Activated T-cell treated with anti-CD3 and anti-CD28 coated beads for 1 hour (primary cell): ENCODE data around the gene FOLR1.
"Not testable (repeated sequence)": the region's sequence is repeated elsewhere in the genome, so short reads cannot be mapped to it uniquely, and the experiment has no call there.

Experiments used
- DNase-seq: peaks from one replicate; pipeline ENCODE4 v3.0.0-alpha.2; 2020; ENCODE audit warnings: low read depth

Gene FOLR1

DNA sequence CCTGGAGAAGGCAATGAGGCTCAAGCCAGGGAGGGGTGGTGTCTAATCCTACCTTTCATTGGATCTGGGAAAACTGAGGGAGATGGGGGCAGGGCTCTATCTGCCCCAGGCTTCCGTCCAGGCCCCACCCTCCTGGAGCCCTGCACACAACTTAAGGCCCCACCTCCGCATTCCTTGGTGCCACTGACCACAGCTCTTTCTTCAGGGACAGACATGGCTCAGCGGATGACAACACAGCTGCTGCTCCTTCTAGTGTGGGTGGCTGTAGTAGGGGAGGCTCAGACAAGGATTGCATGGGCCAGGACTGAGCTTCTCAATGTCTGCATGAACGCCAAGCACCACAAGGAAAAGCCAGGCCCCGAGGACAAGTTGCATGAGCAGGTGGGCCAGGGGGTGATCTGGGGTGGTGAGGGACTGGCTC is at the start of gene FOLR1:
FOLR1 (plus strand) TSS at position 180 of the 421 bp plus-strand sequence; CDS start at position 214, 34 bp downstream.
- DNase-seq = no peak

DNA sequence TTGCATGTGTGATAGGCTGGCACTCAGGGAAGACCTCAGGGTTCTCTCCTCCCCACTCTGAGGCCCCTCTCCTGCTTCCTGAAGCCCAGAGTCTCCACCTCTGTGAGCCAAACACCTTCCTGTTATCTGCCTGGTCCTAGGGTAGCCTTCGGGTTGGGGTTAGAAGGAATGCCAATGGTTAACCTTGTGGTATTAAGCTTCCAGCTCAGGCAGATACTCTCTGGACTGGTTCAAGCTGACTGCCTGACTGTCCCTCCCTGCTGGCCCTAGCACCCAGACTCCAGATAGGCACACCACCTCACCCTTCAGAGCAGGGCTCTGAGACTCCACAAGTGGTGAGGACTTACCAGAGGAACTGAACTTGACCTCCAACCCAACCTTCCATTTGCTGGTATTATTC is 49.4 kb upstream of the FOLR1 start:
- not testable (repeated sequence) for DNase-seq

GRCh38 chr11:72144807-72145565 is 47.0 kb upstream of the FOLR1 start:
- DNase-seq = no peak

DNA sequence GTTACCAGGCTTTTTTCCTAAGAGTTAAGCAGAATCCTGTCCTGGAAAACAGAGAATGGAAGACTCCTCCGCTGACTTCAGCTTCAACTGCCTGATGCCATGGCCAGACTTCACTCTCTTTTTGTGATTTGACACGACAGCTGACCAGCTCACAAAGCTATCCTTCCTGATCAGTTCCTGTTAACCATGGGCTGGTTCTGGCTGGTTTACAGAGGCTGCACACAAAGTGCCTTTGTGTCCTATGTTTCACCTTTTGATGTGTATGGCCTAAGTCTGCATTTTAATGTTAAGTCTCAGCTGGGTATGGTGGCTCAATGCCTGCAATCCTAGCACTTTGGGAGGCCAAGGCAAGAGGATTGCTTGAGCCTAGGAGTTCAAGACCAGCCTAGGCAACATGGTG is 45.3 kb upstream of the FOLR1 start:
- no peak for DNase-seq

- DNase-seq = no peak
Observed at GRCh38 chr11:72150882-72151281, 41.1 kb upstream of the FOLR1 start.

DNA sequence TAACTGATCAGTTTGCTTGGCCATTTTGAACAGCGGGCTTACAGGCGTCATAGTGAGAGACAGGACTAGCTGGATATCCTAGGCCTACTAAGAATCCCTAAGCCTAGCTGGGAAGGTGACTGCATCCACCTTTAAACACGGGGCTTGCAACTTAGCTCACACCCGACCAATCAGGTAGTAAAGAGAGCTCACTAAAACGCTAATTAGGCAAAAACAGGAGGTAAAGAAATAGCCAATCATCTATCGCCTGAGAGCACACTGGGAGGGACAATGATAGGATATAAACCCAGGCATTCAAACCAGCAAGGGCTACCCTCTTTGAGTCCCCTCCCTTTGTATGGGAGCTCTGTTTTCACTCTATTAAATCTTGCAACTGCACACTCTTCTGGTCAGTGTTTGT is 38.1 kb upstream of the FOLR1 start:
- DNase-seq = not testable (repeated sequence)

- DNase-seq = no peak
Observed at GRCh38 chr11:72154816-72155215, 37.1 kb upstream of the FOLR1 start.

DNA sequence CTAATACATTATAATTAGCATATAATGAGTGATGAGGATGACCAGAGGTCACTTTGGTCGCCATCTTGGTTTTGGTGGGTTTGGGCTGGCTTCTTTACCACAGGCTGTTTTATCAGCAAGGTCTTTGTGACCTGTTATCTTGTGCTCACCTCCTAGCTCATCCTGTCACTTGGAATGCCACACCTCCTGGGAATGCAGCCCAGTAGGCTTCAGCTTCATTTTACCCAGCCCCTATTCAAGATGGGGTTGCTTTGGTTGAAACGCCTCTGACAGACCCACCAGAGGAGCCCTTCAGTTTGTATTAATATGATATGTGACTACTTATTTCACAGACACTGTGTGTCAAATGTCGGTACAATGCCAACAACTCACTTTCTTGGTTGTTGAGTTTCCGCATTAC is 36.2 kb upstream of the FOLR1 start:
- no peak for DNase-seq

DNA sequence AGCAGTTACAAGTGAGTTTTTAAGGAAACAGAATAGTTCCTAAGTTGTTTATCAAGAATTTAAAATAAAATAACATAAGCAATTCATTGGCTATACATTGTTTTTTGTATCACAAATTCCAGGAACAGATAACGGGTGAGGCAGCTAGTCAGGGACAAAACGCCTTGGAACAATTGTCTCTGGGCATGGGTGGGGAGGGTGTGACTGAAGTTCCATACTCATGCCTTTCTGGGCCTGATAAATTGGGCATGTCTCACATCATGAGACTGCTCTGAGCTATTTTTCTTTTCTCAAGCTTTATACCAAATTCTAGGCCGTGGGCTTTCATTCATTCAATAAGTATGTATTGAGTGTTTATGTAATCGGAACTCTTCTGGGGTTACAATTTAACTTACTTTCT is 34.8 kb upstream of the FOLR1 start:
- DNase-seq = no peak

DNA sequence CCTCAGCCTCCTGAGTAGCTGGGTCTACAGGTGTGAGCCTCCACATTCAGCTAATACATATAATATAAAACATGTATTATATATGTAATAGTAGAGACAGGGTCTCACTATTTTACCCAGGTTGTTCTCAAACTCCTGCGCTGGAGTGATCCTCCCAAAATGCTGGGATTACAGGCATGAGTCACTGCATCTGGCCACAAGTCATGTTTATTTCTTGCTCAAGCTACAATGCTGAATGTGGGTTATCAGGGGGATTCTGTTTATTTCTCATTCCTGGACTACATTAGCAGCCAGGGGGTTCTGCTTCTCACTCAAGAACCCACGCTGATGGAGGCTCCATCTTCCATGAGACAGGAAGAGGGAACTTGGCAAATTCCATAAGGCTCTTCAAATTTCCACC is 31.6 kb upstream of the FOLR1 start:
- DNase-seq = no peak

GRCh38 chr11:72162891-72163492 is 28.9 kb upstream of the FOLR1 start:
- DNase-seq = no peak

DNA sequence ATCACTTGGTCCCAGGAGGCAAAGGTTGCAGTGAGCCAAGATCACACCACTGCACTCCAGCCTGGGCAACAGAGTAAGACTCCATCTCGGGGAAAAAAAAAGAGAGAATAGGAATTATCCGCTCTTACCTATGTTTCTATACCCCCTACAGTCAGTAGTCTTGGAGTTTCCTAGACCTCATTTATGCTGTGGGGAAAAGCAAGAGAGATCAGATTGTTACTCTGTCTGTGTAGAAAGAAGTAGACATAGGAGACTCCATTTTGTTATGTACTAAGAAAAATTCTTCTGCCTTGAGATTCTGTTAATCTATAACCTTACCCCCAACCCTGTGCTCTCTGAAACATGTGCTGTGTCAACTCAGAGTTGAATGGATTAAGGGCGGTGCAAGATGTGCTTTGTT is 27.8 kb upstream of the FOLR1 start:
- not testable (repeated sequence) for DNase-seq

DNA sequence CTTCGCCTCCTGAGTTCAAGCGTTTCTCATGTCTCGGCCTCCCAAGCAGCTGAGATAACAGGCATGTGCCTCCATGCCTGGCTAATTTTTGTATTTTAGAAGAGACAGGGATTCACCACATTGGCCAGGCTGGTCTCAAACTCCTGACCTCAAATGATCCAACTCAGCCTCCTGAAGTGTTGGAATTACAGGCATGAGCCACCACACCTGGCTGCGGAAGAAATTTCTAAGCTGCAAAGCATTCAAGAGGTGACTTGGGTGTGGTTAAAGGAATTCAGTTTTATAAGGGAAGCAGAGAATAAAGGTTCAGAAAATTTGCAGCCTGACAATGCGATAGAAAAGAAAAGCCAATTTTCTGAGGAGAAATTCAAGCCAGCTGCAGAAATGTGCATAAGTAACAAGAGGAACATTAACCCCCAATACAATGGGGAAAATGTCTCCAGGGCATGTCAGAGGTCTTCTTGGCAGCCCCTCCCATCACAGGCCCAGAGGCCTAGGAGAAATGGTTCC is 22.8 kb upstream of the FOLR1 start:
- DNase-seq = not testable (repeated sequence)

DNA sequence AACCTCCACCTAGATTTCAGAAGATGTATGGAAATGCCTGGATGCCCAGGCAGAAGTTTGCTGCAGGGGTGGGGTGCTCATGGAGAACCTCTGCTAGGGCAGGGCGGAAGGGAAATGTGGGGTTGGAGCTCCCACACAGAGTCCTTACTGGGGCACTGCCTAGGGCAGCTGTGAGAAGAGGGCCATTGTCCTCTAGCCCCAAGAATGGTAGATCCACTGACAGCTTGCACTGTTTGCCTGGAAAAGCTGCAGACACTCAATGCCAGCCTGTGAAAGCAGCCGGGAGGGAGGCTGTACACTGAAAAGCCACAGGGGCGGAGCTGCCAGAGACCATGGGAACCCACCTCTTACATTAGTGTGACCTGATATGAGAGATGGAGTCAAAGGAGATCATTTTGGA is 22.2 kb upstream of the FOLR1 start:
- DNase-seq = not testable (repeated sequence)

GRCh38 chr11:72172043-72172442 is 19.9 kb upstream of the FOLR1 start:
- DNase-seq = not testable (repeated sequence)

DNA sequence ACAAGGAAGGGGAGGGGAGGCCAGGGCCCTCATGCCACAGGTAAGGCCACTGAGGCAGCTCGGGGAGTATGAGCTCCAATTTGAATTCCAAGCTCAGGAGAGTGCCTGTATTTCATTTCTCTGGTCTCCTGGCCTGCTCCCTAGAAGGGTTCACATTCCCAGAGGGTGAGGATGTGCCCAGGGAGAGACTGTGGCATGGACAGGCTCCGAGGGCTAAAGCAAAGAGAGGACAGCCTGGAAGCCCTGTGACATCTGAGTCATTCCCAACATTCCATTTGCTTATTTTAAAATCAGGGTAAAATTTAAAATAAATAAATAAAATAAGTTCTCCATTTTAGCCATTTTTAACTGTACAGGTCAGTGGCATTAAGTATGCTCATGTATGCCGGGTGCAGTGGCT is 18.6 kb upstream of the FOLR1 start:
- DNase-seq = no peak

DNA sequence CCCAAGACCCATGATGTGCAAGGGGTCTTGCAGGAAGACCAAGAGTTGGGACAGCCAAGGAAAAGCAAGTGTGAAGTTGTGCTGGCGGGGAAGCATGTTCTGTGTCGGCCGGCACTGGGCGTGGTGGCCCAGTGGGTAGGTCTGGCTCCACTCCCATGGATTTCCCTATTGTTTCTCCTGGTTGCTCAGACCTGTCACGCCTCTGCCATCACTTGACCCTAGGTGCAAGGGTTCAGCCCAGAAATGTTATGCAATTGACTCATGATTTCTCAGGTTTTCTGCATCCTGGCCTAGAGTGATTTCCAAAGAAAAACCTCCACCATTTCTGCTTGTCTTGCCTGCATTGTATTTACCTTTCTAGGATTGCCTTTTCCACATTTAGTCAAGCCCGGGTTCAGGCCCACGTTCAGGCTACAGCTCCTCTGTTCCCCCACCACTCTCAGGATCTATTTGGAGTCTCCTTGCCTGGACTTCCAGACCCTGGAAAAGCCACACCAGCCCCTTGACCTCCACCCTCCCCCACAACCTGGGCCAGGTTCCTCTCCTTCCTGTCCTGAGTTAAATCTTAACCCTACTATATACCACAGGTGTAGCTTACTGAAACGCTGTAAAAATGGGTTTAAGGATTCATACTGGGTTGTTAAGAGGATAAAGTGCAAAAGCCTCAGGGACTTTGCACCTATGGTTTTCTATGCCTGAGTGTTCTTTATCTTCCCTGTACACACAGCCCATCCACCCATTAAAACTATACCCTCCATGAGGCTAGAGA is 17.5 kb upstream of the FOLR1 start:
- no peak for DNase-seq

DNA sequence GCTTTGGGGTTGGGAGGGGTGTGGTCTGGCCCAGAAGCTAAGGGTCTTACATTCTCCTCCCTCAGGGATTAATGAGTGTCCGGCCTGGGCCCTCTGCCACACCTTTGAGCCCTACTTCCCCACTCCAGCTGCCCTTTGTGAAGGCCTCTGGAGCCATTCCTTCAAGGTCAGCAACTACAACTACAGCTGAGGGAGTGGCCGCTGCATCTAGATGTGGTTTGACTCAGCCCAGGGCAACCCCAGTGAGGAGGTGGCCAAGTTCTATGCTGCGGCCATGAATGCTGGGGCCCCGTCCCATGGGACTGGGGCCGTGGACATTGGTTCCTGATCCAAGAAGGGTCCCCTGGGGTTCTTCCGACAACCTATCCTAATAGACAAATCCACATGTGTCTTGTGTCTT is 14.3 kb upstream of the FOLR1 start:
- DNase-seq = no peak

DNA sequence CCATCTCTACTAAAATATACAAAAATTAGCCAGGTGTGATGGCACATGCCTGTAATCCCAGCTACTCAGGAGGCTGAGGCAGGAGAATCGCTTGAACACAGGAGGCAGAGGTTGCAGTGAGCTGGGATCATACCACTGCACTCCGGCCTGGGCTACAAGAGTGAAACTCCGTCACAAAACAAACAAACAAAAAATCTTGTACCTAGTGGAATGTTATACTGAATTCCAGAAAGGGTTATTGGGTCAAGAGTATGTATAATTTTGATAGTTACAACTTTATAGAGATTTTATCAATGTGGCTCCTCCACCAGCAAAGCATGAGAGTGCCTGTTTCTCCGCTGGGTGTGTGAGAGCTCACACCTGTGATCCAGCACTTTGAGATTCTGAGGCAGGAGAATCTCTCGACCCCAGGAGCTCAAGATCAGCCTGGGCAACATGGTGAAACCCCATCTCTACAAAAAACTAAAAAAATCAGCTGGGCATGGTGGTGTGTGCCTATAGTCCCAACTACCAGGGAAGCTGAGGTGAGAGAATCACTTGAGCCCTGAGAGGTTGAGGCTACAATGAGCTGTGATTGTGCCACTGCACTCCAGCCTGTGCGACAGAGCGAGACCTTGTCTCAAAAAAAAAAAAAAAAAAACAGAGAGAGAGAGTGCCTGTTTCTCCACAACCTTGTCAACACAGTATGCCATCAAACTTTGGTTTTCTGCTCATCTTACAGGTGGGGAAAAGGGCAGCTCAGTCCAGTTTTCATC is 12.7 kb upstream of the FOLR1 start:
- no peak for DNase-seq

DNA sequence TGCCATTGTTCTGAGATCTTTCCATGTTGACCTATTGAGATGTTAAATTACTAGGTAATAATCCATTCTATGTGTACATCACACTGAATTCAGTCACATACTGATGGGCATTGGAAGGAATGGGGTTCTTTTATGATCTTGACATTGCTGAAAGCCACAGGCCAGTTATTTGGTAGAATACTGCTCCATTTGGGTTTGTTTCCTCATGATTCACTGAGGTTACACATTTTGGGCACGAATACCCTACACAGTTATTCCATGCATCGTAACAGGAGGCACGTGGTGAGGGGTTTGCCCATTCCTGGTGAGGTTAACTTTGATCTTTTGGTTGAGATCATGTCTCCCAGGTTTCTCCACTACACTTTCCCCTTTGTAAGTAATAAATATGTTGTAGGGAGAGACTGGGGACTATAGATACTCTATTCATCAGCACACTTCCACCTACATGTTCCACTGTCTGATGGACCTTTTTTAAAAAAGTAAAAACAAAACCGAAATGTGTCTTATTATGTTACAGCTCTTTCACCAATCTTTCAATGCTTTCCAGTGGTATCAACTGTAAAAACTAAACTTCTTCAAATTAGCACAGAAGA is 12.0 kb upstream of the FOLR1 start:
- DNase-seq = no peak

DNA sequence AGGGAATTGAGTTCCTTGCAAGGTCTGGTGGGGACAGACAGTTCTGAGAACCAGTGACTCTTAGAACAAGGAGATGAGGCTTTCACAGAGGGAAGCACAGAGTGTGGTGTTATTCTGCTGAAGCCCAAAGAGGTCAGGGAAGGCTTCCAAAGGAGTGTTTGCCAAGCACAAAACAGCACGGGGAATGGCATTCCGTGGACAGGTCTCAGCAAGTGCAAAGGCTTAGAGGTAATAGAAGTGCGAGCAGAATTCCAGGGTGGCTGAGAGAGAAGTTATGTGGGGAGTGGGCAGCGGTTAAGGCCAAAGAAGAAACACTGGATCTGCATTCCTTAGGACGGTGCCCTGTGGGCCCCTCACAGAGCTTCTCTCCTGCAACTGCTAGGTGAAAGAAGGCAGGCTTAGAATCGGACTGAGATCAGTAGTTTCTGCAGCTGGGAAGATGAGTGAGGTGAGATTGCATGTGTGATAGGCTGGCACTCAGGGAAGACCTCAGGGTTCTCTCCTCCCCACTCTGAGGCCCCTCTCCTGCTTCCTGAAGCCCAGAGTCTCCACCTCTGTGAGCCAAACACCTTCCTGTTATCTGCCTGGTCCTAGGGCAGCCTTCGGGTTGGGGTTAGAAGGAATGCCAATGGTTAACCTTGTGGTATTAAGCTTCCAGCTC is 10.9 kb upstream of the FOLR1 start:
- DNase-seq = not testable (repeated sequence)
